Measurements from ENCODE around the gene PLEKHG7.
"Not testable (repeated sequence)": the region's sequence is repeated elsewhere in the genome, so short reads cannot be mapped to it uniquely, and the experiment has no call there.

The PLEKHG7 gene, protein sequence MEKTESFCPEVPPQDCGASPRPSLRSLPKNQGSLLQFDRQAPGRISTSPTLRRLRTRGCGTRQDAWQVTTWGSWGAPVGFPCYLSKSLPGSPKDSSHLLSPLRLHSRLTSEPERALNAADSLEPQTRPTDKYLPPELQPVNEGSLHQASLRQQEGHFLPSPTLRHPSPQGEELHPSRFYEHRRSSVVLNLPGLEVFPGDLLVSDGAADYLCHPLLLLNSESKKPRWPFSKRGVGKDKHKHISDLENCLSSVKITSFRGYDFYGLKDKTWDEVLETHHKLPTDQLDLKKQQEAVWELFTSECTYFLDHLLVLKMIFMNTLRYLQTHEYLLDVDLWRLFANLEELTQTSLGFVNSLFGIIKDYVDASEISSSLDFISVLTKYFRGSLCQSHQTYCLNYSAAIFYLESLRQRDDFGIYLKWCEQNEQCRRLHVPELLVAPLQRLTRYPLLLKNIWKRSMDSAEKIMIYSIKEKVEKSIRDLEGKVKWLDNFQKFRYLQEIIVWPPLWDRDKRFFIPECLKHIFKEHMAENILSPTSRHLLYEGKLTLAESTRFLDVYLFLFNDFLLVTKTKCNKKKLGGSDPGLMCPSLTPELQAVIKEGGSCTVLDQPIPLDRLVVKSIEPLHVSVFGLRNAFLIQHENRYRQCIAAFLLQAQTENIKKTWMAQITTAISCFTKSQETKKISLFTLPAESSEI

DNA sequence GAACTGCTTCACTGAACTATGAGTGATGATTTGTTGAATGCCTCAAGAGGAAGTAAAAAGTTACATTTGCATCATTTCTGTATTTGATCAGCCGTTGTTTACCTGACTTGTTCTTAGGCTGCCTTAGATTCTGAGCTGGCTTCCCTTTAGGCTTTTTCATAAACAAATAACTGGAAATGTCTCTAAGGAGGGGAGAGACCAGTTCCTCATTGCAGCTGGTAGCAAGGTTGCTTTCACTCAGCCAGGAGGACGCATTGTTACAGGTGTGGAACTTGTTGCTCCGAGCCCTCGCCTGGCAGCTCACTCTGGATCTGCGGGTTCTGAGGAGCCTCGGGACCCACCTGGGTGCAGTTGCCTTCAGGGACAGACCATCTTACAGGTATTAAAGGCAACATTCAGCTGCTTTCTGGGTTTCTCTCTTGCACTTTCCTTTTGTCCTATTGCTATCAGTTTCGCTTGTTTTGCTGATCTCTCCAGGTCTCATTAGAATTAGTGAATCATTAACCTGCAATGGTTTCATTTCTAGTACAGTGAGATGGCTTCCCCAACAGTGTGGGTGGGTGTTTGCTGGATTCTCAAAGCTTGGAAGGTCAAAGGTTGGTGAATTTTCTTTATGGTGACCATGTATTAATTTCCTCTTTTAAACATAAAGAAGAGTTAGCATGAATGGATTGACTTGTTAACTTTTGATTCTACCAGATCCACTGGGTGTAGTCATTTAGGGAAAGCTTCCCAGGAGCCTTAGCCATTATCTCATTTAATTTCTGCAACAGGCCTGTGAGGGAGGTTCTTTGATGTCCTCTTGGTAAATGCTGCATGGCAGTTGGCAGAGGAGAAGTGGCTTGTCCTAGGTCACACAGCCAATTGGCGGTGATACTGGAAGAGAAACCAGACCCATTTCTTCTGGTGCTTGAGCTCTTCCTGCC is at the start of gene PLEKHG7:
TSS of gene PLEKHG7 (plus strand) at position 236 of the 926 bp plus-strand sequence. CDS start 3,643 bp downstream, outside the sequence.
- no peak for DNase-seq (ENCODE audit: low read depth)
- TF ChIP-seq, protein P1, sequence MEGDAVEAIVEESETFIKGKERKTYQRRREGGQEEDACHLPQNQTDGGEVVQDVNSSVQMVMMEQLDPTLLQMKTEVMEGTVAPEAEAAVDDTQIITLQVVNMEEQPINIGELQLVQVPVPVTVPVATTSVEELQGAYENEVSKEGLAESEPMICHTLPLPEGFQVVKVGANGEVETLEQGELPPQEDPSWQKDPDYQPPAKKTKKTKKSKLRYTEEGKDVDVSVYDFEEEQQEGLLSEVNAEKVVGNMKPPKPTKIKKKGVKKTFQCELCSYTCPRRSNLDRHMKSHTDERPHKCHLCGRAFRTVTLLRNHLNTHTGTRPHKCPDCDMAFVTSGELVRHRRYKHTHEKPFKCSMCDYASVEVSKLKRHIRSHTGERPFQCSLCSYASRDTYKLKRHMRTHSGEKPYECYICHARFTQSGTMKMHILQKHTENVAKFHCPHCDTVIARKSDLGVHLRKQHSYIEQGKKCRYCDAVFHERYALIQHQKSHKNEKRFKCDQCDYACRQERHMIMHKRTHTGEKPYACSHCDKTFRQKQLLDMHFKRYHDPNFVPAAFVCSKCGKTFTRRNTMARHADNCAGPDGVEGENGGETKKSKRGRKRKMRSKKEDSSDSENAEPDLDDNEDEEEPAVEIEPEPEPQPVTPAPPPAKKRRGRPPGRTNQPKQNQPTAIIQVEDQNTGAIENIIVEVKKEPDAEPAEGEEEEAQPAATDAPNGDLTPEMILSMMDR (conservative IDR thresholded peaks at IDR 0.05; ENCODE audit: low read depth, low read length) = no peak
- no peak within 1 kb of the TSS for H3K4me3 ChIP-seq (ENCODE audit: low read length)

DNA sequence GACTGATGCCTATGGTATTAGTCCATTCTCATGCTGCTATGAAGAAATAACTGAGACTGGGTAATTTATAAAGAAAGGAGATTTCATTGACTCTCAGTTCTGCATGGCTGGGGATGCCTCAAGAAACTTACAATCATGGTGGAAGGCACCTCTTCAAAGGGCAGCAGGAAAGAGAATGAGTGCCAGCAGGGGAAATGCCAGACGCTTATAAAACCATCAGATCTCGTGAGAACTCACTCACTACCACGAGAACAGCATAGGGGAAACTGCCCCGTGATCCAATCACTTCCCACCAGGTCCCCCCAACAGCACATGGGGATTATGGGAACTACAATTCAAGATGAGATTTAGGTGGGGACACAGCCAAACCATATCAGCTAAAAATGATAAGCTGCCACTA is 48.5 kb upstream of the PLEKHG7 start:
- H3K4me3 ChIP-seq (ENCODE audit: low read length); DNase-seq (ENCODE audit: low read depth): not testable (repeated sequence)

DNA sequence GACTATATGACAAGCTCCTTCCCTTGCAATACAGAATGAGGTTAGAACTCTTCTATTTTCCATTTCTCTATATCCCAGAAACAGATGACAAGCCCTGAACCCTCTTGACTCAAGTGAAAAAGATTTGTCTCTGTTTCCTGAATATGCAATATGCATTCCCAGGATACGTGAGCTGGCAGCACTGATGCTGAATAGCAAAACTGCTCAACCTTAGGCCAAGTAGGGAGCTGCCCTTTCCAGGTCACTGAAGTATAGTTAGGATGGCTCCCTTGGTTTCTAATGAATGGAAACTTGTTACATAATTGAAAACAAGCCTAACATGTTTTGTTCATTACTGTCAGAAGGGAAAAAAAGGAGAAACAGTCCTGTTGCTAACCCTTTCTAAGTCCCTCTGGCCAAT is 47.9 kb upstream of the PLEKHG7 start:
- TF ChIP-seq, protein P1 (conservative IDR thresholded peaks at IDR 0.05; ENCODE audit: low read depth, low read length) = no peak

DNA sequence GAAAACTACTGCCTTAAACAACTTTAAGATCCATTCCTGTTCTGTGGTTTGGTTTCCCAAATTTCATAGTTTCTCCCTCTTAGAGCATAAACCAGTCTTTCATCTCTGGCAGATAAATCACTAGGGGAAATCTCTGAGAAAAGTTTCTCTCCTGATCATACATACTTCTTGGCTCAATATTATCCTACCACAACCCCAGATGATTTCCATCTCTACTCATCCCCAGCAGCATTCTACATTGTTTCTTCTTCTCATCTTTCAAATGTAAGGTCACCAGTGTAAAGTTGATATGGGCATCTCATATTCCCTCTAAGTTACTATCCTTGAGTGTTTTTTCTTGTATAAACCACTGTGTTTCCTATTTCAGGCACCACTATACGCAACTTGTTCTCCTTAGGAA is 45.9 kb upstream of the PLEKHG7 start:
- no peak overlapping the region for H3K4me3 ChIP-seq (ENCODE audit: low read length)
- no peak for DNase-seq (ENCODE audit: low read depth)
- TF ChIP-seq, protein P1 (conservative IDR thresholded peaks at IDR 0.05; ENCODE audit: low read depth, low read length) = no peak

More for the DNA sequence above, 47.9 kb upstream of the PLEKHG7 start:
- DNase-seq (ENCODE audit: low read depth) = no peak
- H3K4me3 ChIP-seq (ENCODE audit: low read length) = no peak overlapping the region

DNA sequence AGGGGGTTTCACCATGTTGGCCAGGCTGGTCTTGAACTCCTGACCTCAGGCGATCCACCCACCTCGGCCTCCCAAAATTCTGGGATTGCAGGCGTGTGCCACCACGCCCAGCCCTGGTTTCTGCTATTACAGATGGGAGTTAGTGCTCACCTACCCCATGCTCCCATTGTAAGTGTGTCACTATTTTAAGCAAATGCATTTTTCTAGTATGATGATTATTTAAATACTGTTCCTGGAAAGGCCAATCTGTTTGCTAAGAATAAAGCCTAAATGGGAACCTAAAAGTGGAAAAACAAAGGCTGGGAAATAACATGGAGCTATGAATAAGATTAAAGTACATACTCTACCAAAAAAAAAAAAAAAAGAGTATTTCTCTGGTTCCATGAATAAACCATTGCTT is 45.0 kb upstream of the PLEKHG7 start:
- TF ChIP-seq, protein P1 (conservative IDR thresholded peaks at IDR 0.05; ENCODE audit: low read depth, low read length) = no peak
- no peak for DNase-seq (ENCODE audit: low read depth)
- no peak overlapping the region for H3K4me3 ChIP-seq (ENCODE audit: low read length)

DNA sequence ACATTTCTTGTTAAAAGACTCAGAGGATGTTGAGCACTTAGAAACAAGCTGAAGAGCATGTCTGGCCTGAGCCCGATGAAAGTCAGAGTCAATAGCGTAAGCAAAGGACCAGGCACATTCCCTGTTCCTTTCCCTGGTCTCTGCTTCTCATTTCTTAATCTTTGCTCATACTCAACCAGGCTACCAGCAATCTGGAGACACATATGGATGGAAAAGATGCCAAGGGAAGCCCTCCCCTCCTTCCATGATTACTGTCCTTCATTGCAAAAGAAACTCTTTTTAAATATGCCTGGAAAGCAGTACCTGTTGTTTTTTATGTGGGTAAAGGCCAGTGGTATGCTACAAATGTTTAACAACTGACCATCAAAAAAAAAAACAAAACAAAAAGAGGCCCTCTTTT is 44.2 kb upstream of the PLEKHG7 start:
- DNase-seq (ENCODE audit: low read depth) = no peak
- no peak overlapping the region for H3K4me3 ChIP-seq (ENCODE audit: low read length)
- TF ChIP-seq, protein P1 (conservative IDR thresholded peaks at IDR 0.05; ENCODE audit: low read depth, low read length) = no peak

DNA sequence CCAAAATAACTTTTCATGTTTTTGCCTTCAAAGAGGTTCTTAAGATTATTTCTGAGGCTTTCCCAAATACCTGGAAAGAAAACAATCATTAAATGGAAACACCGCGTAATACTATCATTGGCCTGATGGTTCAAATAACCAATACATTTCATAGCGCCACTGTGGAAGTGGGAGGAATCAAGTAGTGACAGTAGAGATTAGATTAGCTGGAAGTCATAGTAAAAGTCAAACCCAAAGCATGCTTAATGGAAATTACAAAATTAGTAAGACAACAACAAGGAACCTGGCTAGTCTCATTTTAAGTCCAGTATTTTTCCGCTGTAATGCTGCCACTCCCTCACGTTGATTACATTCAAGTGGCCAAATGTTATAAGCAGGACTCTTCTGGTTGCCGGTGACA is 41.5 kb upstream of the PLEKHG7 start:
- TF ChIP-seq, protein P1 (conservative IDR thresholded peaks at IDR 0.05; ENCODE audit: low read depth, low read length) = no peak
- no peak for DNase-seq (ENCODE audit: low read depth)
- H3K4me3 ChIP-seq (ENCODE audit: low read length) = no peak overlapping the region

All from retinal pigment epithelial cell (primary cell).